HG03354 (cell line): ENCODE data around the gene FAM43A.

Source experiments
- ATAC-seq: cut with Tn5 transposase; IDR thresholded peaks from one replicate; pipeline ENCODE4 v1.9.1; 2021; ENCODE audit warnings: mild to moderate bottlenecking; ENCODE audit not compliant: unreplicated experiment, poor library complexity, severe bottlenecking

FAM43A gene

DNA sequence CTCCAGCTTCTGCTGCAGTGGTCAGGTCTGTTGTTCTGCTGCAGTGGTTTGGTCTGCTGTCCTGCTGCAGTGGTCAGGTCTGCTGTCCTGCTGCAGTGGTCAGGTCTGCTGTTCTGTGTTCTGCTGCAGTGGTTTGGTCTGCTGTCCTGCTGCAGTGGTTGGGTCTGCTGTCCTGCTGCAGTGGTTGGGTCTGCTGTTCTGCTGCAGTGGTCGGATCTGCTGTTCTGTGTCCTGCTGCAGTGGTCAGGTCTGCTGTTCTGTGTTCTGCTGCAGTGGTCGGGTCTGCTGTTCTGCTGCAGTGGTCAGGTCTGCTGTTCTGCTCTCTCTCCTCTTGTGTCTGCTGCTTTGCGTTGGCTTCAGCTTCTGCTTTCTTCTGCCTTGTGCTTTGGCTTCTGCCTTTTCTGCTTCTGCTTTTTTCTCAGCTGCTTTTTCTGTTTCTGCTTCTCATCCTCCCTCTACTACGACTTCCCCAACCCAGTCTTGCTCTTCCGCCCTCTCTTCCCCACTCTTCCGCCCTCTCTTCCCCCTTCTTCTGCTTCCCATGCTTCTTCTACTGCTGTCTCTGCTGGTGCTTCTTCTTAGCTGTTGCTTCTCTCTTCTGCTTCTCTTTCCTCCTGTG, 50.7 kb downstream of the FAM43A start:
- ATAC-seq: no peak

DNA sequence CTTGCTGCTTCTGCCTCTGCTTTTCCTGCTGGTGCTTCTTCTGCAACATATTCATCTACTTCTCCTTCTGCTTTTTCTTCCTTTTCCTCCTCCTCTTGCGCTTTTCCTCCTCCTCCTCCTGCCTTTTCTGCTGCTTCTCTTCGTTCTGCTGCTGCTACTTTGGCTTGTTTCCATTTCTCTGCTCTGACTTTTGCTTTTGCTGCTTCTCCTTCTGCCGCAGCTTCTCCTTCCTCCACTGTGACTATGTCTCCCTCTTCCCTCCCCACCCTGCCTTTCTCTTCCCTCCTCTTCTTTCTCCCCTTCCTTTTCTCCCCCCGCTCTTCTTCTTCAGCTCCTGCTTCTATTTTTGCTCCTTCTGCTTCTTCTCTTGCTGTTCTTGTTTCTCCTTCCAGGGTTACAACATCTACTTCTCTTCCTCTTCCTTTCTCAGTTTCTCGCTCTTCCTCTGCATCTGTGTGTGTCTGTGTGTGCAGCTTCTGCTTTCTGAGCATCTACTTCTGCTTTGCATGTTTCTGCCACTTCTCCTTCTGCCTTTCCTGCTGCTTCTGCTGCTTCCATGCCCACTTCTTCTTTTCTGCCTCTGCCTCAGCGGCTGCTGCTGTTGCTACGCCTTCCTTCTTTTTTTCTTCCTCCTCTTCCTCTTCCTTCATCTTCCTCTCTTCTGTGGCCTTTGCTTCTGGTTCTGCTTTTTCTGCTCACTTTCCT, 51.4 kb downstream of the FAM43A start:
- peak; percentile 58 for ATAC-seq
